ENCODE data around the gene AMPD3. TPM values are rescaled to one million over a fixed set of nuclear protein-coding genes. Genes with fewer than 3 reads are reported as not detected.

Gene AMPD3
- total RNA-seq, 2 experiments from 2014 or later, result 31.1 to 34.2 TPM

GRCh38 chr11:10503777-10504480, 48.9 kb downstream of the AMPD3 start:
- CTCF ChIA-PET, result interaction anchor here (0.8 to 1.5 kb wide), 2 partner anchors 91 to 98 kb away, joined by 4 to 5 read pairs; no protein-coding TSS in a partner anchor
- no peak for DNase-seq
- Mint-ChIP-seq H3K27me3 (no peaks in the 10 kb centered on the region), H3K4me1 (ENCODE audit: low read depth) (no peaks in the 10 kb centered on the region), H3K4me3 (no peak overlapping the region), H3K9me3 (no peaks in the 10 kb centered on the region), H3K36me3 (ENCODE audit: low read depth) (peaks cover 26% of the 10 kb centered on the region), H3K27ac (no peak overlapping the region)
- TF ChIP-seq, protein P1, sequence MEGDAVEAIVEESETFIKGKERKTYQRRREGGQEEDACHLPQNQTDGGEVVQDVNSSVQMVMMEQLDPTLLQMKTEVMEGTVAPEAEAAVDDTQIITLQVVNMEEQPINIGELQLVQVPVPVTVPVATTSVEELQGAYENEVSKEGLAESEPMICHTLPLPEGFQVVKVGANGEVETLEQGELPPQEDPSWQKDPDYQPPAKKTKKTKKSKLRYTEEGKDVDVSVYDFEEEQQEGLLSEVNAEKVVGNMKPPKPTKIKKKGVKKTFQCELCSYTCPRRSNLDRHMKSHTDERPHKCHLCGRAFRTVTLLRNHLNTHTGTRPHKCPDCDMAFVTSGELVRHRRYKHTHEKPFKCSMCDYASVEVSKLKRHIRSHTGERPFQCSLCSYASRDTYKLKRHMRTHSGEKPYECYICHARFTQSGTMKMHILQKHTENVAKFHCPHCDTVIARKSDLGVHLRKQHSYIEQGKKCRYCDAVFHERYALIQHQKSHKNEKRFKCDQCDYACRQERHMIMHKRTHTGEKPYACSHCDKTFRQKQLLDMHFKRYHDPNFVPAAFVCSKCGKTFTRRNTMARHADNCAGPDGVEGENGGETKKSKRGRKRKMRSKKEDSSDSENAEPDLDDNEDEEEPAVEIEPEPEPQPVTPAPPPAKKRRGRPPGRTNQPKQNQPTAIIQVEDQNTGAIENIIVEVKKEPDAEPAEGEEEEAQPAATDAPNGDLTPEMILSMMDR (IDR thresholded peaks at IDR 0.05), result no peak
- ATAC-seq, result no peak
- intact Hi-C loops (cut with micrococcal nuclease), result no loop called here
- POLR2A ChIA-PET, result interaction anchor here (1.0 to 1.4 kb wide), 2 partner anchors 9 to 13 kb away, joined by 3 read pairs; no protein-coding TSS in a partner anchor

DNA sequence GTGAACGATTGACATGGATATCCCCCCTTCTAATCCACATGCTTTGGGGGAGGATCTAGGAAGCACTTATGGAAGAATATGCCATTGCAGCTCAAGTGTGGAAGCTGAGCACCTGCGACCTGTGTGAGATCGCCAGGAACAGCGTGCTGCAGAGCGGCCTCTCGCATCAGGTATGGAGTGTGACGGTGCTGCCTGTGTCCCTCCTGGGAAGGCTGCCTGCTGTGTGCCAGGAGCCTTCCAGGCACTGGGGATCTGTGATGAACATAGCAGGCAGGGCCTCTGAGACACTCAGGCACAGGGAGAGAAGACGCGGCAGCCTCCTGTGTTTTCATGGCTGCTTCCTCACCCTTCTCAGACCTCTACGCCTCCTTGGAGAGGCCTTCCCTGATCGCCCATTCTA, 49.4 kb downstream of the AMPD3 start:
- TF ChIP-seq, protein P1 (IDR thresholded peaks at IDR 0.05), result no peak
- Mint-ChIP-seq H3K27me3 (no peaks in the 10 kb centered on the region), H3K4me1 (ENCODE audit: low read depth) (no peaks in the 10 kb centered on the region), H3K4me3 (no peak overlapping the region), H3K36me3 (ENCODE audit: low read depth) (peaks cover 26% of the 10 kb centered on the region), H3K27ac (no peak overlapping the region), H3K9me3 (no peaks in the 10 kb centered on the region)
- DNase-seq, result no peak
- ChIA-PET POLR2A (interaction anchor here (1.0 to 1.4 kb wide), 2 partner anchors 9 to 12 kb away, joined by 3 read pairs; no protein-coding TSS in a partner anchor), CTCF (interaction anchor here (1.5 kb wide), 1 partner anchor 91 kb away, joined by 5 read pairs; no protein-coding TSS in a partner anchor)
- intact Hi-C loops (cut with micrococcal nuclease), result no loop called here
- no peak for ATAC-seq

DNA sequence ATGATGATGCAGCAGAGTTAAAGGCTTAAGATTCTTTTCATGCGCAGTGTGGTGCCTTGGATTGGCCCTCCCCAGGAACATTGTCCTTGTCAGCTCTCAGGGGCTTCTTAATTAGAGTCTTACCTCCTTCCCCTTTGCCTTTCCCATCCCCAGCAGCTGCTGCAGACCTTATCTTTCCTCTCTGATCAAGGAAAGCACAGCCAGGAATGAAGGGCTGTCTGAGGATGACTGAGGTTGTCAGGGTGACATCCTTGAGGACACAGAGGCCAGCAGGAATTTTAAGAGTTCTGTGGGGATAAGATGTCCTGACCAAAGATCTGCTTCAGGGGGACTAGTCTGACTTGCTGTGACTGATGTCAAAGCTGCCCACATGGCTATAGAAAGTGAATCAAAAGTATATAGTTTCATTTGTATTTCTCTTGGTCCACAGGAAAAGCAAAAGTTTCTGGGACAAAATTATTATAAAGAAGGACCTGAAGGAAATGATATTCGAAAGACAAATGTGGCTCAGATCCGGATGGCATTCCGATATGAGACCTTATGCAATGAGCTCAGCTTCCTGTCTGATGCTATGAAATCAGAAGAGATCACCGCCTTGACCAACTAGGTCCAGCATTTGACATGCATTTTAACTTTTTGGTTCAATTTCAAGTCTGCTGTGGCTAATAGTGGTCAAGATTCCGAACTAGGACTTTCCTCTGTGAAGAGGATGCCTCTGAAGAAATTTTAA, 50.4 kb downstream of the AMPD3 start:
- Mint-ChIP-seq H3K9me3 (no peaks in the 10 kb centered on the region), H3K27me3 (no peaks in the 10 kb centered on the region), H3K4me1 (ENCODE audit: low read depth) (no peaks in the 10 kb centered on the region), H3K36me3 (ENCODE audit: low read depth) (peaks cover 18% of the 10 kb centered on the region), H3K4me3 (no peak overlapping the region), H3K27ac (no peak overlapping the region)
- POLR2A ChIA-PET, result interaction anchor here (1.0 to 1.4 kb wide), 2 partner anchors 8 to 11 kb away, joined by 3 read pairs; no protein-coding TSS in a partner anchor
- no peak for ATAC-seq
- no peak for DNase-seq
- intact Hi-C loops (cut with micrococcal nuclease), result no loop called here
- CTCF ChIA-PET, result interaction anchor here (1.5 kb wide), 1 partner anchor 92 kb away, joined by 5 read pairs; no protein-coding TSS in a partner anchor
- TF ChIP-seq, protein P1 (IDR thresholded peaks at IDR 0.05), result no peak

DNA sequence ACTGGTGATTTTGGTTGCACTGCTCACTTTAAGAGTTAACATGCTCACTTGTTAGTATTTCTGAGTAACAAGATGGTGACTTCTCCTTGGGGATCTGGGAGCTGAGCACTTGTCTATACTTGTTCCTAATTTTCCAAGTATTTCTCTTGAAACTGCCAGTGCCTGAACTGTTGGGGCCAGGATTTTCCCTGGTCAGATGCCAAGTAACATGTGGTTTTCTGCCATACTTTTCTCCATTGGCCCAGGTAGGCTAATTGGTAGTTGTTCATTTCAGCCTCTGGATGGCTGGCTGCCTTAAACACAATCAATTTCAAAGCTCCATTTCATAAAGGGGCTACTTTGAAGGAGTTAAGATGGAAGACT, 50.9 kb downstream of the AMPD3 start:
- Mint-ChIP-seq H3K36me3 (ENCODE audit: low read depth) (peaks cover 17% of the 10 kb centered on the region), H3K27ac (no peak overlapping the region), H3K4me3 (no peak overlapping the region), H3K27me3 (no peaks in the 10 kb centered on the region), H3K4me1 (ENCODE audit: low read depth) (no peaks in the 10 kb centered on the region), H3K9me3 (no peaks in the 10 kb centered on the region)
- intact Hi-C loops (cut with micrococcal nuclease), result no loop called here
- no peak for ATAC-seq
- ChIA-PET CTCF (no interaction called here), POLR2A (interaction anchor here (1.0 kb wide), 1 partner anchor 11 kb away, joined by 3 read pairs; no protein-coding TSS in a partner anchor)
- no peak for DNase-seq
- TF ChIP-seq, protein P1 (IDR thresholded peaks at IDR 0.05), result no peak
